Activated CD8-positive, alpha-beta memory T cell treated with anti-CD3 and anti-CD28 coated beads for 48 hours (primary cell): Measurements from ENCODE around the gene CLRN1.

Experiments used
- DNase-seq, 3 experiments: peaks; one replicate each; pipeline ENCODE4 v3.0.0-alpha.2; 2020; ENCODE audit warnings: low read depth in 2 of 3, low spot score in 2 of 3

CLRN1 gene

GRCh38 chr3:150878290-150878689 lies 94.2 kb downstream of the CLRN1 start:
- no peak for DNase-seq

- DNase-seq: no peak
Measured at GRCh38 chr3:150877303-150877702, 95.2 kb downstream of the CLRN1 start.

GRCh38 chr3:150876611-150877265 lies 95.8 kb downstream of the CLRN1 start:
- no peak for DNase-seq
